Inflammatory macrophage (primary cell): ENCODE measurements around the gene C1orf174.

ENCODE experiments used
- DNase-seq, 2 donors: peaks; one replicate each; pipeline ENCODE4 v3.0.0-alpha.2; 2020 to 2022

C1orf174 gene

DNA sequence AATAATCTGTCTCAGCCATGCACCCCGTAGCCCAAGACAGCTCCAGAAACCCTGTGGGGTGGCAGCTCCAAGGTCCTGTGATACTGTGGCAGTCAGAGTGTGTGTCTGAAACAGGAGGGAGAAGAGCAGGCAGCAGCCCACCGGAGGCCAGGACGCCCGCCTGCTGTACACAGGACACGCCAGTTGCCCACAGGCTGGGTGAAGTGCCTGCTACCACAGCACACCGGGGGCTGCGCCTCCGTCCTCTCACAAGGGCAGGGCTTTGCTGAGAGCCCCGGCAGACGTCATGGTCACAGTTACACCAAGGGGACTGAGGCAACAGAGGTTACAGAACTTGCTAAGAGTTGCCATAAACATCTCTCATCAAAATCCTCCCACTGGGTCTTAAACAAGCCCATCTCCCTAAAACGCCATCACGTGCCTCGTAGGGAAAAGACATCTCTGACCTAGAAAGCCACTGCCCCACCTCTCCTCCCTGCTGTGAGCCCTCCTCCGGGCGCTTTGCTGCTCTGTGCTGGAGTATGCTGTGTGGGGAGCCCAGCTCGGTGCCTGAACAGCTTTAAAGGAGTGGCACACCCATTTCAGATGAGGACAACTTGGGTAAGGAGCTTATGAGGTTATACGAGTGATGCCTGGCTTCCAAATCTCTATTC lies 5.3 kb downstream of the C1orf174 start:
- DNase-seq, result no peak

DNA sequence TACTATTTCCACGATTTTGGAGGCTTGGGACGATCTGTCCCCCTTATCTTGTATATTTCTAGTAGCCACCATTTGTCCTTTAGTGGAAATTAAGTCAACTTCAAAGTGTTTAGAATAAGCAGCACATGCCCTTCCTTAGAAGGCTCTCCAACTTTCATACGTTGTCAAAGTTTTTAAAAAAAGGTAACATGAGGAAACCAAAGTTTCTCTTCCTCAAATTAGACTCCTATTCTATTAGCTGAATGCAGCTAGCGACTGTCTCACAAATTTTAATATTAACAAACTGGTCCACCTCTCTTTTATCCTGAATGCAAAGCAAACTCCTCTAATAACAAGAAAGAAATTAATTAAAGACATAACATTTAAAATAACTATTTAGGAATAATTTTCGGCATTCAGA lies 6.9 kb downstream of the C1orf174 start:
- no peak for DNase-seq

DNA sequence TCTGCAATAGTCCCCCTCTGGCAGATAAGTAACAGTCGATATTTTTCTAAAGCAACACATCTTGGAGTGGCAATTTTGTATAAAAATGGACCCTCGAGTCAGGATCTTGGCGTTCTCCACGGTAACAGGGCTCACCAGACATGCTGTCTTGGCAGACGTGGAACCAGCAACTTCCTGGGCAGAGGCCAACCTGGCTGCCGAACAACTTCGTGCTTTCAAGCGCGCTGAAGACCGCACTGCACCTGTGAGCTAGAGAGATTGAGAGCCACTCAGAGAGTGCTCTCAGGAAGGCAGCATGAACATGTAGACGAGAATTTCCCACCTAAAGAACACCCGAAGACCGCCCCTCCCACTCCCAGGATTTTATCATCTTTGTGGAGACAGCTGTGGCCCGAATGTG lies 7.3 kb downstream of the C1orf174 start:
- no peak for DNase-seq

DNA sequence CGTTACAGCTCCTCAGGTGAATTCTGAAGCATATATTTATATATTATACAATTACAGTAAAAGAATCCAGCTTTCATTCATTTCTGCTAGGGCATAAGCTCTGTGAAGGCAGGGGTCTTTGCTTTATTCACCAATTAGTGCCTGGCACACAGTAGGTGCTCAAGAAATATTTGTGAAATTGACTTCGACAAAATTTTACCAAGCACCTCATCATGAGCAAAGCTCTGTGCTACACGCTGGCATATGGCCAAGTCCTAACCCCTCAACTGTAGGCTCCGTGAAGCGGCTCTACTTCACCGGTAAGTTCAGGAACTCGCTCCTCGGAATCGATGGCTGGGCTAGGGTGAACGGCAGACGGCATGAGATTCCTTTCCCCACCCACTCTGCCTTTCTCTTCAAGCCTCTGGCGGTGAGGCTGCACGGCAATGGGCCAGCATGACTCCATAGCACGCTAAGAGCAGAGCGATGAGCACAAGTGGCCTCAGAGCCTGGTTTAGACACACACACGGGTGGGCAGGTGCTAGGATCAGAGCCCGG lies 8.7 kb downstream of the C1orf174 start:
- DNase-seq, result no peak

DNA sequence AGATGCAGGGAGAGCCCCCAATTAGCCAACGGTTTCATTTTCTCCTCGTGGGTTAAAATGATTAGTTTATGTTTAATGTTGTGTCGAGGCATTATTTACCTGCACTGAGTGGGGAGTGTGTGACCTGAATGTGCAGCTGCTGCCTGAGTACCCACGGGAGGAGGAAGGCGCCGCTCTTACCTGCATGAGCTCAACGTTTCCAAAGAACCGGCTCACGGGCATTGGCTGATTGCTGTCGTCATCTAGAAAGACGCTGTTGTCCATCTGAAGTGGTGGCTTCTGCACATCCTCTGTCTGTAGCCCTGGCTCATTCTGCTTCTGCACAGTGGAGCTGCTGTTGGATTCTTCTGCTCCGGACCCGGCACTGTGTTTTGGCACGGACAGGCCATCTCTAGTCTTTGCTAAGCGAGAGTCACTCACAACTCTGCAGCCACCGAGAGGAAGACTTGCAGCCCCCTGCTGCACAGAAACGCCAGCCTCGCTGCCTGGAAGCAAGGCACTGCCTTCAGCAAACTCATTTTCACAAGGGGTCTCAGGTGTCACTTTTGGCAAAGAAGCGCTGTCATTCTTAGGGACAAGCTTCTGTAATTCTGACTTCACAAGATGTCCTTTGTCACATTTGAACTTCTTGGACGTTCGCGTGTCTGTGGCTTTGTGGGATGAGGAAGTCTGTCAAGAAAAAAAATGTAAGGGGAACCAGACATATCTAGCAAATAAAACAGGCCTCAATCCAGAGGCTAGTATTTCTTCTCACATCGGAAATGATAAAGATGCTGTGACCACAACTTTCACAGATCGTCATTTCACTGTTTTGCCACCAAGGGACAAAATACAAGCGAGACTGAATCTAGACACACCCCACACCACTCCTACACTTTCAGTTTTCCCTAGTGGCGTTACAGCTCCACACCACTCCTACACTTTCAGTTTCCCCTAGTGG lies 9.4 kb downstream of the C1orf174 start:
- peak; percentile 74 to 87 for DNase-seq

DNA sequence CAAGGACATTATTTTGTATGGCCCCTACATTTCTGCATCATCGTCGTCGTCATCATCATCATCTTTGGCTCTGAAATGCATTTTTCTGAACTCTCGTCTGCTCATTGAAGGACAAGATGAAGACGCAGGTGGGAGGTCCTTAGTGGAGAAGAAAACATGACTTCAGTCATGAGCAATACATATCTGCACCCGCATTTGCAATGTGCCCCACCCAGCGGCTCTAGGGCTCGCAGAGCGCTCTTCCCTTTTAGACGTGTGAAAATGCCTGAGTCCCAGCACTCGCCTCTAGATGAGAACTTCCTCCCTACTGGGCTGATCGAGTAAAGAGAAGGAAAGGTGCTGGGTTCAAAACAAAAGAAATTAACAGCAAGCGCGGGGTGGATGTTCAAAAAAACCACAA lies 10.1 kb downstream of the C1orf174 start:
- DNase-seq, result peak; percentile 67 to 71

DNA sequence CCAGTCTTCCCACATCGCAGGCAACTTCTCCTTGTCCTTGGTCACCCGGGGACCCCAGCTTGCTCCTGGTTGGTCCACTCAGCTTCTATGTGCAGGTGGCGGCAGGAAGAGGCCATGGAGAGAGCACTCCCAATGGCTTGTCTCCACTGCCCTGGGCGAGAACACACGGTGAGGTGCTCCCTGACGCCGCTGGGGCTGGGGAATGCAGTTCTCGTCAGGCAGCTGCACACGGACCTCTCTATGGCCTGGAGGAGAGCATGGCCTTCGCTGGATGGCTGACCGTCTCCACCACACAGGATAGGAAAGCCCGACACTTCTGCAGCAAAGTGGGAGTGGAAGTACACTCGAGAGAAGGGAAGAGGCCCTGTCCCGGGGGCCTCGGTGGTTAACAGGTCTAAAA lies 11.8 kb downstream of the C1orf174 start:
- no peak for DNase-seq

DNA sequence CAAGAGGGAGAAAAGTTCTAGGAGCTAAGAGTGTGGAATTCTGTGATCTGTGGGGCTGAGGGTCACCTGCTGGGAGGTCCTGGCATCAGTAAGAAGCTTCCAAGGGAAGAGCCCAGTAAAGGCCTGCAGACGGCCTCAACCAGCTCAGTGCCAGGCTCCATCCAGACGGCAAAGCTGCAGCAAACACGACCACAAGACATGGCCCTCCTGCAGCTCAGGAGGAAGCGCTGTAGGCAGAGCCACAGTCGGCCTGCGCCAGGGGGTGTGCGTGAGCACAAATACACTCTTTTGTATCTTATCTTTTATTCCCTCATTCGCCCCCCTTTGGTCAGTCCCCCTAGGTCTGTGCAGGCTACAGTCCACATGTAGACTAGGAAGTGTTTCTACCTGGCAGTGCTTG lies 13.4 kb downstream of the C1orf174 start:
- no peak for DNase-seq

DNA sequence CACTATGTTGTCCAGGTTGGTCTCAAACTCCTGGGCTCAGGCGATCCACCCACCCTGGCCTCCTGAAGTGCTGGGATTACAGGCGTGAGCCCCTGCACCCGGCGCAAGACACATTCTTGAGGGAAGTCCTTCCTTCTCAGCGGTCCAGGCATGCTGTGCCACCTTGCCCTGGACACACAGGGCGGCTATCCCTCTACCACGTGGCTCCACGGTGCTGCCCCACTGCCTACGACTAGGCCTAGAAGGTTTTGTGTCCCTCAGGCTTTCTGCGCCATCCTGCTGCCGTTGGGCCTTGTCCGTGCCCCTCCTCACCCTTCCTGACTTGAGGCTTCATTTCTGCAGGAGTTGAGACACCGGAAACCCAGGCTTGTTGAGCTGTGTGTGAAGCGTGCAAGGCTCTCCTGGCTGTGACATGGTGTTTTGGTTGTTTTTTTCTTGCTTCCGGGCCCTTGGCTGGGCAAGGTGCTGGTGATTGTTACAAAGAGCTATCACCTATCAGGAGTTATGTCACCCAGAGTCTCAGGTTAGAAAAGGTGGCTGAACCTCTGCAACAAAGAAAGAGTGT lies 13.9 kb downstream of the C1orf174 start:
- no peak for DNase-seq

DNA sequence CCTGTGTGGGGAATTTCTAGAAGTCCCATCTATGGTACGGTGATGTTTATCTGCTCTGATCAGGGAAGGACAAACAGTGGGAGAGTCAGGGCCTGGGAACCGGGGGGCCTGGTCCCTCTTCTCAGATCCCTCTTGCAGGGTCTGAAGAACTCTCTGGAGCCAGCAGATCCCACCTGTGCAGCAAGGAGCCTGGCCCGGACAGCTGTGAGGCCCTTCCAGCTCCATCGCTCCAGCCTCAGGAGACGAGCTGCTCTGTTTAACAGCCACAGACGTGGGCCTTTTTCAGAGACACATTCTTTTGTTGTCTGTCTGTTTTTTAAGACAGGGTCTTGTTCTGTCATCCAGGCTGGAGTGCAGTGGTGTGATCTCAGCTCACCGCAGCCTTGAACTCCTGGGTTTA lies 14.5 kb downstream of the C1orf174 start:
- no peak for DNase-seq

DNA sequence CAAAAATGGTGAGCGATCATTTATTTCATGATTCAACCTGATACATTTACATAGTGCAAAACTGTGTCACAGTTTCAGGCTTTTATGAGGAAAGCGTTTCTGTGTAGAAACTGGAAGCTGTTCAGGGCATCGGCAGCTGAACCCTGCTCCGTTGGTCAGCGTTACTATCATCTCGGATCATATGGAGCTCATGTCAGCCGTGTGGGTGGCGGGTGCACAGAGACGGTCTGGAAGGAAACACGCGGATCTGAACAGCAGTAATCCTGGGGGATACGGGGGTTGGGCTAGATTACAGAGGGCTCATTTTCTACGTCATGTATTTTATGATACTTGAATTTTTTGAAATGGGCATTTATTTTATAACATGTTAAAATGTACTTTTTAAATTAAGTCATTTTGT lies 15.1 kb downstream of the C1orf174 start:
- no peak for DNase-seq

DNA sequence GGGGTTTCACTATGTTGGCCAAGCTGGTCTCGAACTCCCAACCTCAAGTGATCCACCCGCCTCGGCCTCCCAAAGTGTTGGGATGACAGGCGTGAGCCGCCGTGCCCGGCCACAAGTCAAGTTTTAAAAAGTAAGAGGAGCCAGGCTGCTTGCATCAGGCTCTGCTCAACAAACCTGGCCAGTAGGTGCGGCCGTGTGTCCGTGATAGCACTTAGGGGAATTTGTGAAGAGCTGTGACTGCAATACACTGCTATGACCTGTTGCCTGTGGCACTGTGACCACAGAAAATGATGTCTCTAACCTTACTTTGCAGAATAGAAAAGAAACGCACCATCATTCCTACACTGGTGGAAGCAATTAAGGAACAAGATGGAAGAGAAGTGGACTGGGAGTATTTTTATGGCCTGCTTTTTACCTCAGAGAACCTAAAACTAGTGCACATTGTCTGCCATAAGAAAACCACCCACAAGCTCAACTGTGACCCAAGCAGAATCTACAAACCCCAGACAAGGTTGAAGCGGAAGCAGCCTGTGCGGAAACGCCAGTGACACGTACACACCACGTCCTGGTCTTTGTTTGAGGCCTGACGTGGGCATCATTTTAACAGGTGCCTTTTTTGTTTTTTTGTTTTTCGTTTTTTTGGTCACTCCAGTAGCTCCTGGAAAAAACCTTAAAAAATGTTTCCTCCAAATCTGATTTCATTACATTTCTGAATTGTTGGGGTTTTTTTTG lies 16.7 kb downstream of the C1orf174 start:
- DNase-seq, result no peak

DNA sequence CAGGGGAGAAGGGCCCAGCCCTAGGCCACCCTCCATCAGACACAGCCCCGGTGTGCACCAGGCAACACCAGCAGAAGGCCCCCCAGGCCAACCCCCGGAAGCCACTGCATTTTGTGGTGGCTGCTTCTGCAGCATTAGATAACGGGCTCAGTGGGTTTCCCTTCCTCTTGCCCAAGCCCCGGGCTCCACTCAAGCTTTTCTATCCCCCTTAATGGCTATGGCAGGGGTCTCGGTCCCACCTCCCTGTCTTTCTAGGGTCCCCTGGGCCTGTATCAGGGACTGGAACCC lies 18.9 kb downstream of the C1orf174 start:
- no peak for DNase-seq

DNA sequence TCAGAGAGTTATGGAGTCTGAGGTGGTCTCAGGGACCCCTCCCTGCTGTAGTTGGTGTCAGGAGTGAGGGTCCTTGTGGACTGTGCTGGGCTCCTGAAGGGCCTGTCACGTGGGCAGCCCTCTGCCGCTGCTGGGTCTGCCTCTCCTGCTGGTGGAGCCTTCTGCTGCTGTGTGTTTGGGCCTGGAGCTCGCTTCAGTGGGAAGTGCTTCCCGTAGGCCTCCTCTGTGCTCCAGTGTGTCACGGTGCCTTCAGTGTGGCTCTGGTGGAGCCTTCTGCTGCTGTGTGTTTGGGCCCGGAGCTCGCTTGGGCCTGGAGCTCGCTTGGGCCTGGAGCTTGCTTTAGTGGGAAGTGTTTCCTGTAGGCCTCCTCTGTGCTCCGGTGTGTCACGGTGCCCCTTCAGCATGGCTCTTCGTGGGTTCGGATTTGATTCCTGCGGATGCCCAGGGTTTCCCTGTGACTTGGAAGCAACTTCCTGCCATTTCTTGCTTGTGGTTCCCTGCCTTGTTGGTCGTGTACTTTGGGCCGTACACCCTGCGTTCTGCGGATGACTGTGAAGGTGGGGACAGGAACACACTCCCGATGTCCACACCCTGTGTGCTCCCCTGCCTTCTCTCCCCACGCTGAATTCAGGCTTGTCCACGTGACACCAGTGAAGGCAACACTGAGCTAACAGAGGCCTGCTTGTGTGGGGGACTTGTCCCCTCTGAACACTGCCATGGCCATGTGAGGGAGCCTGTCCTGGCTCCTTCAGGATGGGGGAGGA lies 19.5 kb downstream of the C1orf174 start:
- no peak for DNase-seq

DNA sequence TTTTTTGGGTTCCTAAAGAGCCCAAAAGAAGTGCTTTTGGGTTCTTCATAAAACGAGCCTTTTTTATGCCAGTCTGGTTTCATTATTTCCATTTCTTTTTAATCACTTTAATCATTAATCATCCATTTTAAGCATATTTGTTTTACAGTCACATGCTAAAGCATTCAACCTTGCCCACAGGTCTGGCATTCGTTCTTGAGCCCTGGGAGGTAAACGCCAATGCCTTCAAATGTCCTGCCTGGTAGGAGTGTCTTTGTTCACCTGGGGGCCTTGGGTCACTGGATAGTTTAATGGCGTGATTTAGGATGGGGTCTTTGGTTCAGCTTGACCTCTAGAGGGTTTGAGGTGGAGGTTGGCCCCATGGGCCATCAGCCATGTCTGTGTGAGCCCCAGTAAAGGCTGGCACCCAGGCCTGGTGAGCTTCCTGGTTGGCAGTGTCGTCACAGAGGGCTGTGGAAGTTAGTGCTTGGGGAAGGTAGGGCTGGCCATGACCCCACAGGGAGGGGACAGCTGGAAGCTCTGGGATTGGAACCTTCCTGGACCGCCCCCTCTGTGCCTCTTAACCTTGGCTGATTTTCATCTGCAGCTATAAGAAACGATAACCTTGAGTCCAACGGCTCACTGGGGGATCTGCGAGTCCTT lies 20.2 kb downstream of the C1orf174 start:
- DNase-seq, result no peak

DNA sequence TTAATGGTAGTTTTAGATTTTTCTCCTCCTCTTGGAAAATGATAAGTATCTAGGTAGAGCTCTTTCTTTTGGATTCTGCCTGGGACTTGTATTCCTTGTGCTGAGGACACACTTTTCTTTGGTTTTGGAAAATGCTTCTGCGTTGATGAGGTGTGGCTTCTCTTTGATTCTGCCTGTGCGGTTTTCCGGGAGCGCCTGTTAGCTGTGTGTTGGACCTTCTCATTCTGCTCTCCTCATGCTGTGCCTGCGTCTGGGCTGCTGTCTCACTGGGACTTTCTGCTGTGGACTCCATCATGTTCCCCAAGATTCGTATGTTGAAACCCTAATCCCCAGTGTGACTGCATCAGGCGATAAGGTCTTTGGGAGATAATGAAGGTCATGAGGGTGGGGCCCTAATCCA lies 21.0 kb downstream of the C1orf174 start:
- no peak for DNase-seq

DNA sequence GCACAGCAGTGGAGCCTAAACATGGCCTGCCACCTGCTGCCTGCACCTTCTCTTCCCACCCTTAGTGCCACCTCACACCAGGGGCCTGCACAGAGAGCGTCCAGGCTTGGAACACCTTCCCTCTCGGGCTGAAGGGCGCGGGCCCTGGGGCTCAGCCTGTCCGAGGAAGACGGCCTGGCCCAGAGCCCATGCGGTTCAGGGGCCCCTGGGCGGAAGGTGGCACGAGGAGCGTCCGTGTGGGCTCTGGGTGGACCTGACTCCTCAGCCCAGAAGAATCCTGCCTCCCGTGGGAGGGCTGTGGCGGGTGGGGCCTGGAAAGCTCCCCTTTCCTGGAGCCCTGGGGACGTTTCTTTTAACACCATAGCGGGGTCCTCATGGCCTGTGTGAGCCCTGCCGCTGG lies 23.4 kb downstream of the C1orf174 start:
- no peak for DNase-seq

DNA sequence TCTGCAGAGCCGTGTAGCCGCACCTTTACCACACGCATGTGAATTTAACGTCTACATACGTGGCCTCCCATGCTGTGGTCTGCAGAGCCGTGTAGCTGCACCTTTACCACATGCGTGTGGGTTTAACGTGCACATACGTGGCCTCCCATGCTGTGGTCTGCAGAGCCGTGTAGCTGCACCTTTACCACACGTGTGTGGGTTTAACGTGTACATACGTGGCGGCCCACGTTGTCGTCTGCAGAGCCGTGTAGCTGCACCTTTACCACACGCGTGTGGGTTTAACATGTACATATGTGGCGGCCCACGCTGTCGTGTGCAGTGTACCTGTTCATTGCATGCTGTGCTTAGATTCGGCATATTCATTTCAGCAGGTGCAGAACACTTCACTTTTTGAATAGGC lies 25.3 kb downstream of the C1orf174 start:
- DNase-seq, result no peak

DNA sequence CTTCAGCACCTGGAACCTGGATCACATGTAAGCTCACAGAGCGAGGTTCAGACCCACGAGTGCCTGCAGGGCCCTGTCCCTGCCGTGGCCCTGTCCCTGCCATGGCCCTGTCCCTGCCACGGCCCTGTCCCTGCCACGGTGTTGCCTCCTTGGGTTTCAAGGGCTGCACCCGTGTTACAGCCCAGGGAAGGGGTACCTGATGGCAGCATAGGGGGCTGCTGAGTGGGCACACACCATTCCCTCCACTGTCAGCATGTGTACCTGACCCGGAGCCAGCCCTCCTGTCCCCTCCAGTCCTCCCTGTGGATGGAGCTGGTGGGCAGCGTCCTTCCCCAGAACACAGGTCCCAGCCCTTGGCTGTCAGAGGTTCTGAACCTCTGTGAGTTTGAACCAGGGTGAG lies 27.5 kb downstream of the C1orf174 start:
- DNase-seq, result no peak

DNA sequence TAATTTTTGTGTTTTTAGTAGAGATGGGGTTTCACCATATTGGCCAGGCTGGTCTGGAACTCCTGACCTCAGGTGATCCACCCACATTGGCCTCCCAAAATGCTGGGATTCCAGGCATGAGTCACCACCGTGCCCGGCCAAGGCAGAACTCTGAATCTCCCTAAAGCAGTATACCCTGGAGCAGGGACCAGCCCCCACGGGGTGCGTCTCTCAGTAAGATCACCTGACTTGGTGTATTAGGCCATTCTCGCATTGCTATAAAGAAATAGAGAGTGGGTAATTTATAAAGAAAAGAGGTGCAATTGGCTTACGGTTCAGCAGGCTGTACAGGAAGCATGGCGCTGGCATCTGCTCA lies 28.6 kb downstream of the C1orf174 start:
- DNase-seq, result no peak

DNA sequence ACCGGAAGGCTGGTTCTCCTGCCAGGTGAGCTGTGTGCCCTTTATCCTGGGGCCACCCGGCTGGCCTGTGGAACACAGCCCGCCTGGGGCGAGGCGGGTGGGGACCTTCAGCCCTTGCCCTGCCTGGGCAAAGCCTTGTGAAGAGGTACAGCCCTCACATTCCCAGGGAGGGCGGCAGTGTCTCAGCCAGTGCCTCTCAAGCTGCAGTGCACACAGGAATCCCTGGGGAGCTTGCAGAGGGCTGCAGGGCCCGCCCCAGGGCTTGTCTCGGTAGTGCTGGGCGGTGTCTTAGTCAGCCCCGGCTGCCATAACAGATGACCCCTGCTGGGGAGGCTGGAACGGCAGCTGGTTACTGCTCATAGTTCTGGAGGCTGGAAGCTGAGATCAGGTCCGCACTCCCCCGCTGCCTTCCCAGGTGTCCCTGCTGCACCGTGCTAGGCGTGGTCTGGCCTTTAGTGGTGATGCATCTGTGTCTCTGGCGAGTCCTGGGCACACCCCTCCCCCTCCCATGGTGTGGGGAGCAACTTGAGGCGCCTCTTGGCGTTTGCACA lies 30.2 kb downstream of the C1orf174 start:
- DNase-seq, result no peak
